Measurements from ENCODE around the gene PKNOX2.

The PKNOX2 gene

GRCh38 chr11:125177543-125177942, 13.0 kb downstream of the PKNOX2 start:
- DNase-seq (ENCODE audit: extremely low read depth, low read depth): no peak
- no peak for TF ChIP-seq CTCF (IDR thresholded peaks at IDR 0.05; ENCODE audit: low read depth, low read length)

DNA sequence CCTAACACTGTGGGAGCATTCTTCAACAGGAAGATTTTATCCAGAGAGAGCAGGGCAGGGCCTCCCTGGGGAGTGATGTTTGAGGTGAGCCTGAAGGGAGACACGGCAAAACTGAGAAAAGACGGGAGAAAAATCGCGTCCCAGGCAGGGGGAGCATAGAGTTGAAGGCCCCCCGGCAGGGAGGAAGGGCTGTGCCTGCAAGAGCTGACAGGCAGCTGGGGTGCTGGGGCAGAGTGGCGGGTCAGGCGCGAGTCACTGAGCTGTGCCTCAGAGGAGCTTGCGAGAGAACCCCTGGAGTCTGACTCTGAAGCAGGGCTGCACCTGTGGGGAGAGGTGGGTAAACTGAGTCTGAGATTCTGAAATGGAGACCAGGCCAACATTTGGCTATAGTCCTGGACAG, 14.8 kb downstream of the PKNOX2 start:
- TF ChIP-seq CTCF (IDR thresholded peaks at IDR 0.05; ENCODE audit: low read depth, low read length): no peak
- no peak for DNase-seq (ENCODE audit: extremely low read depth, low read depth)

DNA sequence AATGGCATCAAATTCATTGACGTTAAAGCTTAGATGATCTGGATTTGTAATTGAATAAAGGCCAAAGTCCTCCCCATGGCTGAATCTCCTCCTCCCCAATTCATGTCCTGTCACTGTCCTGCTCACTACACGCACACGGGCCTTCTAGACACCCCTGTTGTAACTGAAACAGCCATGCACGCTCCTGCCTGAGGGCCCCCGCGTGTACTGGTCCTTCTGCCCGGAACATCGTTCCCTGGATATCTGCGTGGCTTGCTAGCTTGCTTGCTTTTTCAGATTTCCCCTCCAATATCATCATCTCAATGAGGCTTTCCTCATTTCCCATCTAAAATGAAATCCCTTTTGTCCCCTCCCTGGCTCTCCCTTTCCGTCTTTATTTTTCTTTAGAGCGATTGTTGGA, 15.3 kb downstream of the PKNOX2 start:
- TF ChIP-seq CTCF (IDR thresholded peaks at IDR 0.05; ENCODE audit: low read depth, low read length): no peak
- DNase-seq (ENCODE audit: extremely low read depth, low read depth): no peak

DNA sequence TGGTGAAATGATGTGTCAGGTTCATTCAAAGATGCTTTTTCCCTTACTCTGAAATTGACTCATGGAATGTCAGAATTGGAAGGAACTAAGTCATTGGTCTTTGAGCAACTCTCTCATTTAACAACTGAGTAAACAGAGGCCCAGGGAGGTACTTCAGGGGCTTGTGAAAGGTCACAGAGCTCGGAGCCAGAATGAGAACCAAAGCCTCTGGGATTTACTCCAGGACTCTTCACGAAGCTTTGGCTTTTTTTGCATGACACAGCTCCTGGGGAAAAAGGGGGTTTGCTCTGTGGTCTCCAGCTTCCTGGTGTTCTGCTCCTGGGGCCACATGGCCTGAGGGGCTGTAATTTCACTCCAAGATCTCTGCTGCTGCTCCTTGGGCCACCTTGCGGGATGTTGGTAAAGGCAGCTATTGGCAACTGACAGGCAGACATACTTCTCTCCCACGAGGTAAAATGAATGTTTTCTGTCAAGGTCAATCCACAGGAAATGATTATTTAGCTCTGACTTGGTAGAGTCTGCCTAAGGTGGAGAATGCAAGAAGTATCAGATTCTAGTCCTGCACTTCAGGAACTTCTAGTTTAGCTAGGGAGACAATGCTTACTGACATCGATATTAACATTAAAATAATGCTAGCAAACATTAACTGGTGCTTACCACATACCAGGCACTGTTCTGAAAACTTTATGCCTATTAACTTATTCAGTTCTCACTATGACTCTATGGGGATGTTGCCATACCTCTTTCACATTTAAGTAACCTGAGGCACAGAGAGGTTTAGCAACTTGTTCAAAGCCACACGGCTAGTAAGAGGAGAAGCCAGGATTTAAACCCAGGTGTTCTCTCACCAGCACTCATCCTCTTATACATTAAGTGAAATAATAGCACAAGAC, 16.1 kb downstream of the PKNOX2 start:
- no peak for DNase-seq (ENCODE audit: extremely low read depth, low read depth)
- TF ChIP-seq CTCF (IDR thresholded peaks at IDR 0.05; ENCODE audit: low read depth, low read length): no peak

DNA sequence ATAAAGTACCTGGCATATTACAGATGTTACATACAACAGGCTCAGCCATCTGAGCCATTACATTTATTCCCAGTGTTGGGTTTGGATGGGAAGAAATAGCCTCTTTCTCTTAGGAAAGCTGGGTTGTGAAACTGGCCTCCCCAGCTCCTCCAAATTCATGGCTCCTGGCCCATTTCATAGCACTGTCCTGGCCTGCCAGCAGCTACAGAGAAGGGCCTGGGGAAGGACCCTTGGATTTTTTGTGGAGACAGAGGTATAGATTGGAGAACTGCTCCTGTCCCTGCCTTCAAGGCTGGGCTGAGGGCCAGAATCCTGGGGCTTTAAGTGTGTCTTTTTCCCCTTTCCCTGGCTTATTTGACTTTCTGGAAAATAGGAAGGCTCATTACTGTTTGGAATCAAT, 18.0 kb downstream of the PKNOX2 start:
- no peak for DNase-seq (ENCODE audit: extremely low read depth, low read depth)
- TF ChIP-seq CTCF (IDR thresholded peaks at IDR 0.05; ENCODE audit: low read depth, low read length): no peak

- no peak for DNase-seq (ENCODE audit: extremely low read depth, low read depth)
- no peak for TF ChIP-seq CTCF (IDR thresholded peaks at IDR 0.05; ENCODE audit: low read depth, low read length)
Observed at GRCh38 chr11:125183641-125184040, 19.1 kb downstream of the PKNOX2 start.

GRCh38 chr11:125188021-125188420, 23.5 kb downstream of the PKNOX2 start:
- TF ChIP-seq CTCF (IDR thresholded peaks at IDR 0.05; ENCODE audit: low read depth, low read length): no peak
- no peak for DNase-seq (ENCODE audit: extremely low read depth, low read depth)
